ENCODE measurements around the gene SLC25A34.
"Not testable (repeated sequence)": the region's sequence is repeated elsewhere in the genome, so short reads cannot be mapped to it uniquely, and the experiment has no call there.

The SLC25A34 gene

GRCh38 chr1:15736038-15736891 lies at the start of gene SLC25A34:
Gene SLC25A34, plus strand, starts transcription at chr1:15736258. Its CDS starts 228 bp downstream, at chr1:15736486.
- H3K9me3 ChIP-seq (ENCODE audit: control insufficient read depth in 1 of 2, low read length in 2 of 2) = no peaks in the 10 kb centered on the region
- no peak within 1 kb of the TSS for H3K4me3 ChIP-seq (ENCODE audit: low read depth in 1 of 2, low read length in 2 of 2)
- peaks cover 0 to 12% of the 10 kb centered on the region in 2 donors for H3K4me1 ChIP-seq (ENCODE audit: control insufficient read depth in 1 of 2, insufficient read depth in 2 of 2, low read length in 2 of 2)
- H3K27ac ChIP-seq (ENCODE audit: low read length) = peak within 1 kb of the TSS; percentile 39
- H3K36me3 ChIP-seq (ENCODE audit: control insufficient read depth in 1 of 2, insufficient read depth in 2 of 2, low read length in 2 of 2) = peaks cover 9 to 39% of the 10 kb centered on the region in 2 donors
- H3K27me3 ChIP-seq (ENCODE audit: low read depth, low read length) = no peaks in the 10 kb centered on the region

- H3K9me3 ChIP-seq (ENCODE audit: control insufficient read depth in 1 of 2, low read length in 2 of 2) = no peaks in the 10 kb centered on the region
- H3K4me1 ChIP-seq (ENCODE audit: control insufficient read depth in 1 of 2, insufficient read depth in 2 of 2, low read length in 2 of 2) = peaks cover 9 to 34% of the 10 kb centered on the region in 2 donors
- no peaks in the 10 kb centered on the region for H3K27me3 ChIP-seq (ENCODE audit: low read depth, low read length)
- H3K4me3 ChIP-seq (ENCODE audit: low read depth in 1 of 2, low read length in 2 of 2) = no peak overlapping the region
- H3K36me3 ChIP-seq (ENCODE audit: control insufficient read depth in 1 of 2, insufficient read depth in 2 of 2, low read length in 2 of 2) = peaks cover 0 to 4% of the 10 kb centered on the region in 2 donors
- no peak overlapping the region for H3K27ac ChIP-seq (ENCODE audit: low read length)
Observed at GRCh38 chr1:15687446-15687845, 48.6 kb upstream of the SLC25A34 start.

- H3K36me3 ChIP-seq (ENCODE audit: control insufficient read depth in 1 of 2, insufficient read depth in 2 of 2, low read length in 2 of 2) = no peaks in the 10 kb centered on the region
- H3K4me3 ChIP-seq (ENCODE audit: low read depth in 1 of 2, low read length in 2 of 2) = no peak overlapping the region
- H3K4me1 ChIP-seq (ENCODE audit: control insufficient read depth in 1 of 2, insufficient read depth in 2 of 2, low read length in 2 of 2) = peaks cover 9 to 29% of the 10 kb centered on the region in 2 donors
- no peaks in the 10 kb centered on the region for H3K27me3 ChIP-seq (ENCODE audit: low read depth, low read length)
- H3K9me3 ChIP-seq (ENCODE audit: control insufficient read depth in 1 of 2, low read length in 2 of 2) = no peaks in the 10 kb centered on the region
- H3K27ac ChIP-seq (ENCODE audit: low read length) = no peak overlapping the region
Observed at GRCh38 chr1:15690317-15690716, 45.7 kb upstream of the SLC25A34 start.

- Histone ChIP-seq H3K4me1 (ENCODE audit: control insufficient read depth in 1 of 2, insufficient read depth in 2 of 2, low read length in 2 of 2) (peaks cover 3 to 17% of the 10 kb centered on the region in 2 donors), H3K27me3 (ENCODE audit: low read depth, low read length) (no peaks in the 10 kb centered on the region), H3K27ac (ENCODE audit: low read length) (peak overlapping the region; percentile 39), H3K4me3 (ENCODE audit: low read depth in 1 of 2, low read length in 2 of 2) (no peak overlapping the region), H3K9me3 (ENCODE audit: control insufficient read depth in 1 of 2, low read length in 2 of 2) (no peaks in the 10 kb centered on the region), H3K36me3 (ENCODE audit: control insufficient read depth in 1 of 2, insufficient read depth in 2 of 2, low read length in 2 of 2) (peaks cover 0 to 2% of the 10 kb centered on the region in 2 donors)
Observed at GRCh38 chr1:15691434-15692032, 44.5 kb upstream of the SLC25A34 start.

- no peak overlapping the region for H3K4me3 ChIP-seq (ENCODE audit: low read depth in 1 of 2, low read length in 2 of 2)
- H3K36me3 ChIP-seq (ENCODE audit: control insufficient read depth in 1 of 2, insufficient read depth in 2 of 2, low read length in 2 of 2) = peaks cover 0 to 5% of the 10 kb centered on the region in 2 donors
- H3K27me3 ChIP-seq (ENCODE audit: low read depth, low read length) = no peaks in the 10 kb centered on the region
- no peaks in the 10 kb centered on the region for H3K9me3 ChIP-seq (ENCODE audit: control insufficient read depth in 1 of 2, low read length in 2 of 2)
- no peak overlapping the region for H3K27ac ChIP-seq (ENCODE audit: low read length)
- peaks cover 3 to 20% of the 10 kb centered on the region in 2 donors for H3K4me1 ChIP-seq (ENCODE audit: control insufficient read depth in 1 of 2, insufficient read depth in 2 of 2, low read length in 2 of 2)
Observed at GRCh38 chr1:15692121-15692682, 43.9 kb upstream of the SLC25A34 start.

GRCh38 chr1:15693371-15693770 lies 42.7 kb upstream of the SLC25A34 start:
- Histone ChIP-seq H3K9me3 (ENCODE audit: control insufficient read depth in 1 of 2, low read length in 2 of 2) (no peaks in the 10 kb centered on the region), H3K4me3 (ENCODE audit: low read depth in 1 of 2, low read length in 2 of 2) (no peak overlapping the region), H3K27ac (ENCODE audit: low read length) (no peak overlapping the region), H3K36me3 (ENCODE audit: control insufficient read depth in 1 of 2, insufficient read depth in 2 of 2, low read length in 2 of 2) (peaks cover 0 to 5% of the 10 kb centered on the region in 2 donors), H3K4me1 (ENCODE audit: control insufficient read depth in 1 of 2, insufficient read depth in 2 of 2, low read length in 2 of 2) (peaks cover 3 to 27% of the 10 kb centered on the region in 2 donors), H3K27me3 (ENCODE audit: low read depth, low read length) (no peaks in the 10 kb centered on the region)

- H3K9me3 ChIP-seq (ENCODE audit: control insufficient read depth in 1 of 2, low read length in 2 of 2) = no peaks in the 10 kb centered on the region
- H3K36me3 ChIP-seq (ENCODE audit: control insufficient read depth in 1 of 2, insufficient read depth in 2 of 2, low read length in 2 of 2) = peaks cover 0 to 5% of the 10 kb centered on the region in 2 donors
- H3K27ac ChIP-seq (ENCODE audit: low read length) = peak overlapping the region; percentile 39
- no peaks in the 10 kb centered on the region for H3K27me3 ChIP-seq (ENCODE audit: low read depth, low read length)
- H3K4me1 ChIP-seq (ENCODE audit: control insufficient read depth in 1 of 2, insufficient read depth in 2 of 2, low read length in 2 of 2) = peaks cover 3 to 22% of the 10 kb centered on the region in 2 donors
- peak overlapping the region in 1 of 2 donors; percentile 5 for H3K4me3 ChIP-seq (ENCODE audit: low read depth in 1 of 2, low read length in 2 of 2)
Observed at GRCh38 chr1:15696956-15697521, 39.0 kb upstream of the SLC25A34 start.

- no peaks in the 10 kb centered on the region for H3K27me3 ChIP-seq (ENCODE audit: low read depth, low read length)
- peaks cover 3 to 26% of the 10 kb centered on the region in 2 donors for H3K4me1 ChIP-seq (ENCODE audit: control insufficient read depth in 1 of 2, insufficient read depth in 2 of 2, low read length in 2 of 2)
- no peak overlapping the region for H3K27ac ChIP-seq (ENCODE audit: low read length)
- H3K4me3 ChIP-seq (ENCODE audit: low read depth in 1 of 2, low read length in 2 of 2) = no peak overlapping the region
- H3K36me3 ChIP-seq (ENCODE audit: control insufficient read depth in 1 of 2, insufficient read depth in 2 of 2, low read length in 2 of 2) = peaks cover 0 to 5% of the 10 kb centered on the region in 2 donors
- H3K9me3 ChIP-seq (ENCODE audit: control insufficient read depth in 1 of 2, low read length in 2 of 2) = no peaks in the 10 kb centered on the region
Observed at GRCh38 chr1:15698201-15698600, 37.9 kb upstream of the SLC25A34 start.

GRCh38 chr1:15699321-15699720 lies 36.7 kb upstream of the SLC25A34 start:
- H3K27me3 ChIP-seq (ENCODE audit: low read depth, low read length); H3K36me3 ChIP-seq (ENCODE audit: control insufficient read depth in 1 of 2, insufficient read depth in 2 of 2, low read length in 2 of 2); H3K4me3 ChIP-seq (ENCODE audit: low read depth in 1 of 2, low read length in 2 of 2); H3K27ac ChIP-seq (ENCODE audit: low read length); H3K9me3 ChIP-seq (ENCODE audit: control insufficient read depth in 1 of 2, low read length in 2 of 2): not testable (repeated sequence)
- peaks cover 10 to 29% of the 10 kb centered on the region in 2 donors for H3K4me1 ChIP-seq (ENCODE audit: control insufficient read depth in 1 of 2, insufficient read depth in 2 of 2, low read length in 2 of 2)

- Histone ChIP-seq H3K4me3 (ENCODE audit: low read depth in 1 of 2, low read length in 2 of 2) (no peak overlapping the region), H3K36me3 (ENCODE audit: control insufficient read depth in 1 of 2, insufficient read depth in 2 of 2, low read length in 2 of 2) (peaks cover 0 to 5% of the 10 kb centered on the region in 2 donors), H3K9me3 (ENCODE audit: control insufficient read depth in 1 of 2, low read length in 2 of 2) (no peaks in the 10 kb centered on the region), H3K27me3 (ENCODE audit: low read depth, low read length) (no peaks in the 10 kb centered on the region), H3K27ac (ENCODE audit: low read length) (no peak overlapping the region), H3K4me1 (ENCODE audit: control insufficient read depth in 1 of 2, insufficient read depth in 2 of 2, low read length in 2 of 2) (peaks cover 14 to 38% of the 10 kb centered on the region in 2 donors)
Observed at GRCh38 chr1:15700508-15700907, 35.5 kb upstream of the SLC25A34 start.

- H3K4me3 ChIP-seq (ENCODE audit: low read depth in 1 of 2, low read length in 2 of 2) = no peak overlapping the region
- no peaks in the 10 kb centered on the region for H3K9me3 ChIP-seq (ENCODE audit: control insufficient read depth in 1 of 2, low read length in 2 of 2)
- H3K4me1 ChIP-seq (ENCODE audit: control insufficient read depth in 1 of 2, insufficient read depth in 2 of 2, low read length in 2 of 2) = peaks cover 14 to 39% of the 10 kb centered on the region in 2 donors
- H3K27ac ChIP-seq (ENCODE audit: low read length) = no peak overlapping the region
- no peaks in the 10 kb centered on the region for H3K27me3 ChIP-seq (ENCODE audit: low read depth, low read length)
- peaks cover 0 to 1% of the 10 kb centered on the region in 2 donors for H3K36me3 ChIP-seq (ENCODE audit: control insufficient read depth in 1 of 2, insufficient read depth in 2 of 2, low read length in 2 of 2)
Observed at GRCh38 chr1:15701784-15702183, 34.3 kb upstream of the SLC25A34 start.

Data from muscle layer of duodenum (tissue), 2 donors.